NCI-H187 treated with DMSO at 0.1 percent for 48 hours (cell line): ENCODE results near the gene ITIH6.

ENCODE experiments used
- DNase-seq: peaks from one replicate; lab custom pipeline; 2025; lab: John Stamatoyannopoulos, UW

The ITIH6 gene

DNA sequence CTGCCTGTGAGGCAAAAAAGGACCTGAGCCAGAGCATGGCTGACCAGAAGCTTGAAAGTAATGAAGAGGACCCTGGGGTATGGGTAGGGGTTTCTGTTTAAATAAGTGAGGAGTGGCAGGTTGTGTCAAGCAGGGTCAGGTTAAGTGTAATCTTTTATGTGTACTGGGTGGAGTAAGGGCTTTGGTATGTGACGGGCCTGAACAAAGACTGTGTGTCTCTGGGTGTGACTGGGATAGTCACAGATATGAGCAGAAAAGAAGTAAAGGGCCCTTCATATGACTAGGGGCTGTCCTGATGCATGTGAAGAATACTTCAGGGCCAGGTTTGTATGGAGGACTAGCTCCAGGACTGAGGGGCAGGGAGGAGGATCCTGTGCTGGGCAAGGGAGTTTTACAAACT is 82.4 kb downstream of the ITIH6 start:
- DNase-seq: no peak

GRCh38 chrX:54714424-54714823 is 83.6 kb downstream of the ITIH6 start:
- no peak for DNase-seq

GRCh38 chrX:54711735-54712134 is 86.3 kb downstream of the ITIH6 start:
- DNase-seq: no peak

- no peak for DNase-seq
Measured at GRCh38 chrX:54710920-54711319, 87.1 kb downstream of the ITIH6 start.

- DNase-seq: no peak
Measured at GRCh38 chrX:54708404-54708803, 89.7 kb downstream of the ITIH6 start.
